Right lobe of liver (tissue), 6 donors: ENCODE data around the gene TICAM1. TPM values are rescaled to one million over a fixed set of nuclear protein-coding genes. Genes with fewer than 3 reads are reported as not detected.
A peak's percentile ranks its signal among the peaks of the same experiment; 100 is the strongest.

ENCODE experiments used
- ATAC-seq, 4 donors: fragments of 200-7000 bp; cut with Tn5 transposase; one replicate each; pipeline ENCODE4 v1.9.1; 2020; ENCODE audit warnings: mild to moderate bottlenecking in 4 of 4, moderate library complexity in 4 of 4
- DNase-seq, 3 donors: peaks; one replicate each; pipeline ENCODE4 v3.0.0-alpha.2; 2020
- H3K27ac ChIP-seq, 3 donors: fragments of 200-600 bp; one replicate each; pipeline ENCODE4 v1.8.0; 2022
- H3K27me3 ChIP-seq, 2 donors: fragments of 200-600 bp; one replicate each; pipeline ENCODE4 v1.8.0; 2022
- H3K36me3 ChIP-seq, 4 donors: fragments of 200-600 bp; sonication (generic) in 1 of 4; one replicate each; pipeline versions ENCODE4 v1.5.1 to v1.8.0; 2017 to 2022; ENCODE audit warnings: control low read depth in 1 of 4
- H3K4me1 ChIP-seq, 4 donors: fragments of 200-600 bp; sonication (generic) in 1 of 4; one replicate each; pipeline versions ENCODE4 v1.5.1 to v1.8.0; 2017 to 2022; ENCODE audit warnings: control low read depth in 1 of 4
- H3K4me3 ChIP-seq, 3 donors: fragments of 200-600 bp; one replicate each; pipeline ENCODE4 v1.8.0; 2022
- H3K9me3 ChIP-seq, 4 donors: fragments of 200-600 bp; sonication (generic) in 1 of 4; one replicate each; pipeline versions ENCODE4 v1.5.1 to v1.8.0; 2017 to 2022; ENCODE audit warnings: control low read depth in 1 of 4
- POLR2A ChIP-seq: fragments of 450-650 bp; IDR thresholded peaks from one replicate; pipeline ENCODE4 v1.6.1; 2017; ENCODE audit warnings: antibody characterized with exemption, mild to moderate bottlenecking
- WGBS: methylation state at CpG from one replicate; pipeline ENCODE4 v1.1.6; 2018; ENCODE audit warnings: low coverage, low lambda C conversion rate; ENCODE audit not compliant: insufficient coverage; ENCODE audit errors: missing lambda C conversion rate; 5-methylcytosine and 5-hydroxymethylcytosine counted together
- intact Hi-C, 2 donors: fragments of 100-400 bp; cut with DNase I; formaldehyde crosslinking; loops; one replicate each; pipeline versions ENCODE4 v1.11.2 to v1.14.1; 2022
- long read RNA-seq: library from polyadenylated mRNA; unstranded; transcript quantifications from one replicate; pipeline ENCODE4 v2.0.0, GENCODE V29; 2019
- total RNA-seq, 6 experiments: library from RNA; depleted of rRNA in 2 of 6; stranded (reverse); fragments of >200 nt in 2 of 6; fragmentation: NEBNext Ultra II Directional in 3 of 6; extraction: Animal tissue kit (Norgen Biotek cat#: 25700) in 3 of 6; gene quantifications; one replicate each; pipeline versions ENCODE4 v1.1.0 to v1.2.4, GENCODE V29; 2016 to 2023
- TF ChIP-seq, protein P1 (sequence below), 4 donors: fragments of 200-600 bp in 3 of 4; fragments of 450-650 bp in 1 of 4; IDR thresholded peaks; one replicate each; pipeline versions ENCODE4 v1.5.1 to v1.8.0; 2016 to 2022; ENCODE audit warnings: antibody characterized with exemption in 4 of 4, mild to moderate bottlenecking in 2 of 4
- donor health status: DM: no; HTN: yes; CAD: no.
- donor health status: DM: no; HTN: no; CAD: no.
- donor health status: DM: no; HTN: no; CAD: no.
- donor health status: DM: no; HTN: yes; CAD: no.
- donor health status: DM: no; HTN: yes; CAD: no.

Gene TICAM1
- 10 to 100 TPM in 1 of 6 experiments, 1 to 10 TPM in 5; 6.9 to 14.6 (median 9.4) TPM for total RNA-seq
- long read RNA-seq, result 0 reads

DNA sequence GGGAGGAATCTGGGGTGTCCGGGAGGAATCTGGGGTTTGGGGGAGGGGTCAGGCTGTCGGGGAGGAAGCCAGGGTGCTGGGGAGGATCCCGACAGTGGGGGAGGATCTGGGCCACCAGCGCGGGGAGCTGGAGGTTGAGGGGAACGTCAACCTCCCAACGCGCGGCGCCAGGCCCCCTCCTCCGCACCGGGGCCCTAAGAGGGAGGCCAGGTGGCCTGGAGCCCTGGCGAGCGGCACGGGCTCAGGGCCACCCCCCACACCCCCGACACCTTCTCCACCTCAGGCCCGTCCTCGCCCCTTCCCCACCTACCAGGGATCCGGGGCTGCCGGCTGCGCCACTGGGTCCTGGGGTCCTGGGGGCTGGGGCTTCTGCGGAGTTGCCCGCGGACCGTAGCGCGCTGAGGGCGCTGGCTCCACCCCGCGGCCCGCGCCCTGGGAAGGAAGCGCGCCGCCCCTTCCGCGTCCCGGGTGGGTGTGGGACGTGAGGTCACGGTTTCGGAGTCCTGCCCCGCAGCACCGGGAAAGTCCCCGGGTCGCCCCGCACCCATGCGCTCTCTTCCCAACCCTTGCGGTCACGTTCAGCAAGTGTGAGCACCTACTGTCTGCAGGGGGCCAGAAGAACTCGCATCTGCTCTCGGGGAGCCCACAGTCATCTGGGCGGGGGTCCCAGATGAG is at the start of gene TICAM1:
TSS of gene TICAM1 (minus strand) at position 409 of the 675 bp plus-strand sequence. CDS start 13,335 bp downstream, outside the sequence.
- DNase-seq, result peak; percentile 90 to 91 (median 90)
- TF ChIP-seq, protein P1, sequence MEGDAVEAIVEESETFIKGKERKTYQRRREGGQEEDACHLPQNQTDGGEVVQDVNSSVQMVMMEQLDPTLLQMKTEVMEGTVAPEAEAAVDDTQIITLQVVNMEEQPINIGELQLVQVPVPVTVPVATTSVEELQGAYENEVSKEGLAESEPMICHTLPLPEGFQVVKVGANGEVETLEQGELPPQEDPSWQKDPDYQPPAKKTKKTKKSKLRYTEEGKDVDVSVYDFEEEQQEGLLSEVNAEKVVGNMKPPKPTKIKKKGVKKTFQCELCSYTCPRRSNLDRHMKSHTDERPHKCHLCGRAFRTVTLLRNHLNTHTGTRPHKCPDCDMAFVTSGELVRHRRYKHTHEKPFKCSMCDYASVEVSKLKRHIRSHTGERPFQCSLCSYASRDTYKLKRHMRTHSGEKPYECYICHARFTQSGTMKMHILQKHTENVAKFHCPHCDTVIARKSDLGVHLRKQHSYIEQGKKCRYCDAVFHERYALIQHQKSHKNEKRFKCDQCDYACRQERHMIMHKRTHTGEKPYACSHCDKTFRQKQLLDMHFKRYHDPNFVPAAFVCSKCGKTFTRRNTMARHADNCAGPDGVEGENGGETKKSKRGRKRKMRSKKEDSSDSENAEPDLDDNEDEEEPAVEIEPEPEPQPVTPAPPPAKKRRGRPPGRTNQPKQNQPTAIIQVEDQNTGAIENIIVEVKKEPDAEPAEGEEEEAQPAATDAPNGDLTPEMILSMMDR (IDR thresholded peaks at IDR 0.05), result no peak
- peak; percentile 86 for TF ChIP-seq POLR2A
- H3K4me3 ChIP-seq, result peak within 1 kb of the TSS; percentile 66 to 97 (median 87)
- intact Hi-C loops, result no loop called here
- H3K36me3 ChIP-seq, result no peaks in the 10 kb centered on the region
- peaks cover 0 to 34% (median 9%) of the 10 kb centered on the region in 4 donors for H3K4me1 ChIP-seq
- WGBS, result 2% methylated on average over 14 of the region's 52 CpGs
- peak; percentile 81 to 93 (median 88) for ATAC-seq
- no peaks in the 10 kb centered on the region for H3K27me3 ChIP-seq
- peak within 1 kb of the TSS; percentile 94 to 100 (median 94) for H3K27ac ChIP-seq
- H3K9me3 ChIP-seq, result no peaks in the 10 kb centered on the region

DNA sequence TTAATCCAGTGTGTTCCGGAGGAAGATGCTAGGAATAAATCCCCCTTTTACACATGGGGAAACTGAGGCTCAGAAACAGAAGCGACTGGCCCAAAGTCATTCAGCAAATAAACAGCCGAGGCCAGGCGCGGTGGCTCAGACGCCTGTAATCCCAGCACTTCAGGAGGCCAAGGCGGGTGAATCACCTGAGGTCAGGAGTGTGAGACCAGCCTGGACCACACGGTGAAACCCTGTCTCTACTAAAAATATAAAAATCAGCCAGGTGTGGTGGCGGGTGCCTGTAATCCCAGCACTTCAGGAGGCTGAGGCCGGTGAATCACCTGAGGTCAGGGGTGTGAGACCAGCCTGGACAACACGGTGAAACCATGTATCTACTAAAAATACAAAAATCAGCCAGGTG is 47.5 kb upstream of the TICAM1 start:
- no peak overlapping the region for H3K27ac ChIP-seq
- no peaks in the 10 kb centered on the region for H3K4me1 ChIP-seq
- no peak overlapping the region for H3K4me3 ChIP-seq
- 76% methylated on average over 10 of the region's 11 CpGs for WGBS
- H3K36me3 ChIP-seq, result no peaks in the 10 kb centered on the region
- intact Hi-C loops, result loop anchor here in 1 of 2 donors (5.0 kb wide), 1 partner anchor 33 kb away; no protein-coding TSS in a partner anchor
- DNase-seq (no peak), ATAC-seq (no peak)
- H3K27me3 ChIP-seq, result no peaks in the 10 kb centered on the region
- H3K9me3 ChIP-seq, result no peaks in the 10 kb centered on the region
- no peak for TF ChIP-seq POLR2A
- TF ChIP-seq, protein P1 (IDR thresholded peaks at IDR 0.05), result no peak

DNA sequence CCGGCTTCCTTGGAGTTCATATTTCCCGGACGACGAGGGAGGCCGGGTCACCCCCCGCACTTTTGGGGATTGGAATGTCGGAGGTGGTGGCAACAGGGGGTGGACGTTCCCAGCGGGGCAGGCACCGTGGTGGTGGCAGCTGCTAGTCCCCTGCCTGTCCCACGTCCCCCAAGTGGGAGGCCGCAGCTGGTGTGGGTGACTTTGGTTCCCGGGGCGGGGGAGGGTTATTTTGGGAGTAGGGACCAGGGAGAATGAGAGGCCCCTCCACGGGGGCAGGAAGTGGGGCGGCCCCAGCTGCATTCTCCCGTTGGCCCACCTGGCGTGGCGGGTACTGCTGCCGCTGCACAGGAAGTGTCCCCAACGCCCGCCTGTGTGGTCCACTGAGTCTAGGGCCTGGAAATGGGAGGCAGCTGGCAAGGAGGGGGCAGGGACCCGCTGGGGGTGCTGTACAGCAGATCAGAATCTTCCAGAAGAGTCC is 47.0 kb upstream of the TICAM1 start:
- ATAC-seq, result no peak

DNA sequence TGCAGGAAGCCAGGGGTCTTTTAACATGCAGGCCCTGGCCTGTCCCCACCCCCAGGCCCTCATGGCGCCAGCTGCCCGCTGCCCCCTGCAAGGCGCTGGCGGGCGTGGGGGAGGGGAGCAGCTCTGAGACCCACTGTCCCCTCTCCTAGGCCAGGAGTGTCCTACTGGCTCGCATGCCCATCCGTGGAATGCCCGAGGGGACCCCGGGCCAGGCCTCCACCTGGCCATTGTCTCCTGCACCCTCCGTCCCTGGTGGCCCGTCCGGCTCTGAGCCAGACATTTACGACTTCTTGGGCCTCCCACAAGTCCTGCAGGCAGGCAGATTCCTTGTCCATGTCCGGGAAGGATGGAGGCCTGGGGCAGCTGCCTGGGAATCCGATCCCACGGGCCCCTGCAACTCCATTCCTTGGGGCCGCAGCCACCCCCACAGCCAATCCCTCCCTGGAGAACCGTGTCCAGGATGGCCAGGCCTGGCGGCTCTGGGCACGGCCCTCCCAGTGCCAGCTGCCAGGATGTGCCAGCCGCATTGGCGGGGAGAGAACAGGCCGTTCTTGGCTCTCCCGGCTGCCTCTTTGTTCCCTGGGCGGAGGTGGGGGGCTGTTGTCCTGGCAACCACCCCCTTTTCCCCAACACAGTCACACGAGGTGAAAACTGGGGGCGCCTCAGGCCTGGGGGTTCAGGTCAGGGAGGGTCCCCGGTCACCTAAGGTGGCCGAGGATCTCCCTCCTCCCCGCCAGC is 46.4 kb upstream of the TICAM1 start:
- no peak for TF ChIP-seq POLR2A
- TF ChIP-seq, protein P1 (IDR thresholded peaks at IDR 0.05), result no peak
- 60% methylated on average over 1 of the region's 30 CpGs for WGBS
- intact Hi-C loops, result loop anchor here in 1 of 2 donors (5.0 kb wide), 1 partner anchor 34 kb away; no protein-coding TSS in a partner anchor

More for the DNA sequence above, 47.0 kb upstream of the TICAM1 start:
- no peak for DNase-seq
- Histone ChIP-seq H3K4me3 (no peak overlapping the region), H3K27ac (no peak overlapping the region), H3K27me3 (no peaks in the 10 kb centered on the region), H3K9me3 (no peaks in the 10 kb centered on the region), H3K36me3 (no peaks in the 10 kb centered on the region), H3K4me1 (no peaks in the 10 kb centered on the region)
- TF ChIP-seq POLR2A, result no peak
- TF ChIP-seq, protein P1 (IDR thresholded peaks at IDR 0.05), result no peak
- intact Hi-C loops, result loop anchor here in 1 of 2 donors (5.0 kb wide), 1 partner anchor 34 kb away; no protein-coding TSS in a partner anchor
- 40% methylated on average over 1 of the region's 23 CpGs for WGBS

More for the DNA sequence above, 46.4 kb upstream of the TICAM1 start:
- H3K4me1 ChIP-seq, result no peaks in the 10 kb centered on the region
- no peaks in the 10 kb centered on the region for H3K9me3 ChIP-seq
- H3K27ac ChIP-seq, result no peak overlapping the region
- ATAC-seq (peak in 1 of 4 donors; percentile 41), DNase-seq (no peak)
- H3K36me3 ChIP-seq, result no peaks in the 10 kb centered on the region
- H3K4me3 ChIP-seq, result no peak overlapping the region
- no peaks in the 10 kb centered on the region for H3K27me3 ChIP-seq
